A204.1 (cell line): ENCODE results near the gene ELL2.
"Not testable (repeated sequence)": the region's sequence is repeated elsewhere in the genome, so short reads cannot be mapped to it uniquely, and the experiment has no call there.

ENCODE experiments used
- FAIRE-seq: peaks from 2 replicates; lab custom pipeline; 2012; peaks lifted over from hg19 to GRCh38; lab: Jason Lieb, UNC

Gene ELL2

GRCh38 chr5:95880081-95880926 is 81.3 kb downstream of the ELL2 start:
- no peak for FAIRE-seq

DNA sequence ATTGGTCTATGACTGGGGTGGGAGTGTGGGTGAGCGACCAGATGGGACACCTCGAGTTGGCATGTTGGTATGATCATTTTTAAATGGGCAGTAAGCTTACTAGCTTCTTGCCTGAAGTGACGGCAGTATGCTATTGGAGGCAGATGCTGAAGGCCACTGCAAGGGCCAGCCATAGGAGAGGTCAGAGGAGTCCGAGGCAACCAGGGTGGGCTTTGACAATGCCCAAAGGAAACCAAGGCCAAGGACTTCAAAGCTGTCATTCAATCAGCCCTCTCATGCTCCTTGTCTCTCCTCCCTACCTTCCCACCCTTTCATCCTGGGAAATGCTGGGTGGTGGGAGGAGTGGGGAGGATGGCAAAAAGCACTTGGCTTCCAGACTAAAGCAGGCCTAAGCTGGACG is 82.0 kb downstream of the ELL2 start:
- FAIRE-seq: no peak

DNA sequence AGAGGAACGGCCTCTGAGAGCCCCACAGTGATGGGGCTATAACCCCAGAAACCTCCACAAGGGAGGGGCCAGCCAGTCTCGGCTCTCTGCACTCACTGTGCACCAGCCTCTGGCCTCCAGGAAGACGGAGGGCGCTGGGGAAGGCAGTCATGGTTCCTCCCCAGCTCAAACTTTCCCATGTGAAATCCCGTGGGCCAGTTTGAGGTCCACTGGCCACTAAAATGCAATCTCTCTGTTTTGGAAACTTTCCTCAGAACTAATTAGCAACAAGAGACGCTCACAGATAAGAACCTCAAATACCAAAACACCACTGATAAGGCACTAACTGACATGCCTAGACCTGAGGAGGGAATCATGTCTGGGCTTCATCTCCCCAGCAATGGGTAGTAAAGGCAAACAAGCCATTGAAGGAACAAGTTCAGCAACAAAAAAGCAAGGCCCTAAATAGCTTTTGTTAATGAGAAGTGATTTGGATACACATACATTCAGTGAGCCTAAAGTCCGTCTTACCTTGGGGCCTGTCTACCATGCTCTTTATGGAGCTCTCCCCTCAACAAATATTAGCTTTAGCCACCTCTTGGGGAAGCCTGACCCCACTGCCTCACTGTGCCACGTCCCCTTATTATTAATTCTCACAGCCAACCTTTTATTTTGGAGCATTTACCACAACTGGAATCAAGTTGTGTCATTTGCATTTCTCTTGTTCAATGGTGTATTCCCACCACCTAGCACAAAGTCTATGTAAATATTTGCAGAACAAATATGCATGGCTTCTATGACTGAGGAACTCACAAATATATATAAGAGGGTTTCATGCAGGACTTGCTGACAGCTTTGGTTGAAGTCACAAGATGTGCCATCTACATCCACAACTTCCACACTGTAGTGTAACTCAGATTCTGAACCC is 83.0 kb downstream of the ELL2 start:
- no peak for FAIRE-seq

GRCh38 chr5:95876782-95877181 is 84.9 kb downstream of the ELL2 start:
- FAIRE-seq: no peak

GRCh38 chr5:95874246-95874645 is 87.4 kb downstream of the ELL2 start:
- FAIRE-seq: no peak

DNA sequence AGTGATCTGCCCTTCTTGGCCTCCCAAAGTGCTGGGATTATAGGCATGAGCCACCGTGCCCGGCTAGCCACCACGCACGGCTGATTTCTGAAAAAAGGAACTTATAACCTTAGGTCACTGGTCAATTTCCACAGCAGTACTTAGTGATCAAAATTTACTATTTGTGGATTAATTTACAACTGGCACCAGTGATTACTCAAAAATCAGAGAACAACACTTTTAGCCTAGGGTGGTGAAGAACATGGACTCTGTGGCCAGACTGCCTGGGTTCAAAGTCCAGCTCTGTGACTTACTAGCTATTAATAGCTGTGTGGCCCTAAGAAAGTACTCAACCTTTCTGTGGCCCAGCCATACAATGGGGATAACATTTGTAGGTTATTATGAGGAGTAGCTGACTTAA is 88.3 kb downstream of the ELL2 start:
- no peak for FAIRE-seq

DNA sequence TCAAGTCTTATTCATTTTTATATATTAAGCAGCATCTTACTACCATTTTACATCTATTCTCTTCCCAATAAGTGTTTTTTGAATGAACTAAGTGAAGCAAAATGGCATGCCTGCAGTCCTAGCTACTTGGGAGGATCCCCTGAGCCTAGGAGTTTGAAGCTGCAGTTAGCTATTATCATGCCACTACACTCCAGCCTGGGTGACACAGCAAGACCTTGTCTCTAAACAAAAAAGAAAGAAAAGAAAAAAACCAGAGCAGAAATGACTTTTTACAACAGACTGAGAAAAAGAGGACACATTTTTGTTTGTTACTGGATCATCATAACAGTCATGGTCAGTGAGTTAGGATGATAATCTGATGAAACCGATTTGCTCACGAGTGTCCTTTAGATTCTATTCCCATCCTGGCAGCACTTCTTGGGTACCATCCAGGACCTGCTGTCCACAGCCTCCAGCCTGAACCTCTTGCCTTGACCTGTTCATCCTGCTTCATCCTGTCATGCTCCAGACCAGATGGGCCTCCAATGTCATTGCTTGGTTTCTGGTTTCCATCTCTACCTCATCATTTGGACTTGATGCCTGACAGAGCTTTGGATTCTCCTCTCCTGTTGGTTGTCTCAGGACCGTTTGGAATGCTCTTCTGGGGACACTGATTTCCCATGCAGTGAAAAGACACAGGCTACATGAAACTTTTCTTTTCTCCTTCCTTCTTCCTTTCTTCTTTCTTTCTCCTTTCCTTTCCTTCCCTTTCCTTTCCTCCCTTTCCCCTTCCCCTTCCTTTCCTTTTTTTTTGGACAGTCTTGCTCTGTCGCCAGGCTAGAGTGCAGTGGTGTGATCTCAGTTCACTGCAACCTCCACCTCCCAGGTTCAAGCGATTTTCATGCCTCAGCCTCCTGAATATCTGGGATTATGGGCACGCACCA is 89.0 kb downstream of the ELL2 start:
- FAIRE-seq: no peak

- no peak for FAIRE-seq
Observed at GRCh38 chr5:95871146-95871806, 90.4 kb downstream of the ELL2 start.

- FAIRE-seq: no peak
Observed at GRCh38 chr5:95870105-95870672, 91.5 kb downstream of the ELL2 start.

GRCh38 chr5:95869173-95869855 is 92.3 kb downstream of the ELL2 start:
- FAIRE-seq: not testable (repeated sequence)

DNA sequence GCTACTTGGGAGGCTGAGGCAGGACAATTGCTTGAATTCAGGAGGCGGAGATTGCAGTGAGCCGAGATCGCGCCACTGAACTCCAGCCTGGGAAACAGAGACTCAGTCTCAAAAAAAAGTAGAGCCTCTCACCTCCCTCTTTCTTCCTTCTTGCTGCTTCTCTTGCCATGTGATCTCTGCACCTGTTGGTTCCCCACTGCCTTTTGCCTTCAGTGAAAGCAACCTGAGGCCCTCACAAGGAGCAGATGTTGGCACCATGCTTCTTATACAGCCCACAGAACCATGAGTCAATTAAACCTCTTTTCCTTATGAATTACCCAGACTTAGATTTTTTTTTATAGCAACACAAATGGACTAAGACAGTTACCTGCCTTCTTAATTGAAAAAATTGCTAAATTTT is 93.5 kb downstream of the ELL2 start:
- no peak for FAIRE-seq

GRCh38 chr5:95866435-95867040 is 95.1 kb downstream of the ELL2 start:
- no peak for FAIRE-seq

GRCh38 chr5:95864944-95865504 is 96.6 kb downstream of the ELL2 start:
- FAIRE-seq: no peak

- no peak for FAIRE-seq
Observed at GRCh38 chr5:95864456-95864855, 97.2 kb downstream of the ELL2 start.

DNA sequence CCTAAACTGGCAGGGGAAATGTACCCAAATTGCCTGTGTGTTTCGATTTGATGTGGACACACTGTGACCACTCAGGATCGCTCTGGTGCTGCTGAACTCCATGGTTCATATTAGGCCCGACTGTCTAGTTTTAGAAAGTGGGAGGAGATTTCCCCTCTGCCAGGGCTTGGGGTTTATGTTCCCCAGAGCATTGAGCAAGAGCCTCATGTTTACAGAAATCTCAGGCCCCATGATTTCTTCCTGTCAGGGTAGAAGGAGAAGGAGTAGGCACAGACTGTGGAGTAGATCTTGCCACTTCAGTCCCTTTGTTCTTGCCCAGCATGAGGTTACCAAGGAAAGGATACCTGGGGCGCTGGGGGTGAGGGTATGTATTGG is 98.3 kb downstream of the ELL2 start:
- FAIRE-seq: no peak

DNA sequence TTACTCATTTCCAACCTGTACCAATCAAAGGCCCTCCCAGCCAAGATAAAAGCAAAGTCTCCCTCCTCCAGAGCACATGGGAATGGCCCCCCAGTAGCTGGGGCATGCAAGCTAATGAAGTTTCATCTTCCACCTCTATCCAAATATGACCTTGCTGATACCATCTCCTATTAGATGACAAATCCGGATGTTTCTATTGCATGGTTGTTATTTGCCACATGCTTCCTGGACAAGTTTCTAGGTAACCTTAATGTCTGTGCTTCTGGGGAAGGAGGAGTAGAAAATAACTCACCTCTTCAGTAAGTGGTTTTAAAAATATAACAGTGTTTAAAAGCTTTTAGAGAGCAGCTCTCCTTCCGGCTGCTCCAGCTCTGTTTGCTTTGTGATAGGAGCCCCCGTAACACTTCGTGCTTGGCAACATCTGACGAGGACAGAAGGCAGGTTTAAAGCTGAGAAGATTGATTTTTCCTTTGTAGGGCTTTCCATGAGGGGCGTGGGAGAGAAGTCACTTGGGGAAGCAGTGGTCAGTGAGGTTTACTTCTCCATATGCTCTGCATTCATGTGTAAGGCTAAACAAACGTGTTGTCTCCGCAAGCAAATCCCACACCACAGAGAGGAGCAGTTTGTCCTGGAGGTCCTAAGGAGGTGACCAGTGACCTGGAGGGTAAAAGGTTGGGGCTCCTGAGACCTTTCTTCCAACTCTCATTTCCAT is 98.8 kb downstream of the ELL2 start:
- FAIRE-seq: no peak

GRCh38 chr5:95861864-95862561 is 99.6 kb downstream of the ELL2 start:
- no peak for FAIRE-seq

DNA sequence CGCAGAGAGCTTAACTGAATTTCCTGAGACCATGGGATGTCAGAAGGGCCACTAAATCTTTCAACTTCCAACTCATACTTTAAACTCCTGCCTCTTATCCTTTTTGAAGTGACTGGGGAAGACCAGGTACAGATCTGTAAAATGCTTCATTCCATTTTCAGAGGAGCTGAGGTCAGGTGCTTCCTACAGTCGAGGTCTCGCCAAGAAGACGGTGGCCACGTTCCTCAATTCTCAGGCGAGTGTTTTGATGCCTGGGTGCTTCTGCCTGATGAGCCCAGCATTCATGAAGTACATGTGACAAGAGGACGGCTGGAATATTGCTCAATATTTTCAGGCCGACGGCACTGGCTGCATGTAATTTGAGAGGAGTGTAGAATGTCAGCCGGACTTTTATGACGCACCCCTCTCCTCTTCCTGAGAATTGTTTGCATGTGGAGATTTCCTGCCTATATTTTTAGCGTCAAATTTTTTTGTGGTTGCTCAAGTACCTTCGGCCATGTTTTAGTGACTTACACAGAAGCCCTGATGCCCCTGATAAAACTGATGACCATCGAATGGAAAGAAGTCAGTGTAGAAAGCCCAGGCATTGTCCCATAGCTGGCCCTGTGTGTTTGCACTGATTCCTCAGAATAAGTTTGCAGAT is 100.3 kb downstream of the ELL2 start:
- no peak for FAIRE-seq
